ENCODE measurements around the gene MRPL48. TPM values are rescaled to one million over a fixed set of nuclear protein-coding genes. Genes with fewer than 3 reads are reported as not detected.

Gene MRPL48
- total and polyA plus RNA-seq, 12 donors = 25.1 to 44.4 (median 32.7) TPM

DNA sequence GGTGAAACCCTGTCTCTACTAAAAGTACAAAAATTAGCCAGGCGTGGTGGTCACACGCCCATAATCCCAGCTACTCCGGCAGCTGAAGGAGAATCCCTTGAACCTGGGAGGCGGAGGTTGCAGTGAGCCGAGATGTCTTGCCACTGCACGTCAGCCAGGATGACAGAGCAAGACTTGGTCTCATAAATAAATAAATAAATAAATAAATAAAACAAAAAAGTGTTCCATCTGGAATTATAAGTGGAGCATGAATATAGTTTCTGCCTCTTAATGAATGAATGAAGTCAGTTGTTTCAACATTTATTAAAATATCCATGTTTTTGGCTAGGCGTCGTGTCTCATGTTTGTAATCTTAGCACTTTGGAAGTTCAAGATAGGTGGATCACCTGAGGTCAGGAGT is 27.1 kb downstream of the MRPL48 start:
- H3K4me1 ChIP-seq = peaks cover 0 to 11% (median 0%) of the 10 kb centered on the region in 9 donors
- TF ChIP-seq, protein P1, sequence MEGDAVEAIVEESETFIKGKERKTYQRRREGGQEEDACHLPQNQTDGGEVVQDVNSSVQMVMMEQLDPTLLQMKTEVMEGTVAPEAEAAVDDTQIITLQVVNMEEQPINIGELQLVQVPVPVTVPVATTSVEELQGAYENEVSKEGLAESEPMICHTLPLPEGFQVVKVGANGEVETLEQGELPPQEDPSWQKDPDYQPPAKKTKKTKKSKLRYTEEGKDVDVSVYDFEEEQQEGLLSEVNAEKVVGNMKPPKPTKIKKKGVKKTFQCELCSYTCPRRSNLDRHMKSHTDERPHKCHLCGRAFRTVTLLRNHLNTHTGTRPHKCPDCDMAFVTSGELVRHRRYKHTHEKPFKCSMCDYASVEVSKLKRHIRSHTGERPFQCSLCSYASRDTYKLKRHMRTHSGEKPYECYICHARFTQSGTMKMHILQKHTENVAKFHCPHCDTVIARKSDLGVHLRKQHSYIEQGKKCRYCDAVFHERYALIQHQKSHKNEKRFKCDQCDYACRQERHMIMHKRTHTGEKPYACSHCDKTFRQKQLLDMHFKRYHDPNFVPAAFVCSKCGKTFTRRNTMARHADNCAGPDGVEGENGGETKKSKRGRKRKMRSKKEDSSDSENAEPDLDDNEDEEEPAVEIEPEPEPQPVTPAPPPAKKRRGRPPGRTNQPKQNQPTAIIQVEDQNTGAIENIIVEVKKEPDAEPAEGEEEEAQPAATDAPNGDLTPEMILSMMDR (IDR thresholded peaks at IDR 0.05) = no peak
- H3K4me3 ChIP-seq = no peak overlapping the region
- H3K9me3 ChIP-seq = no peaks in the 10 kb centered on the region
- no peak overlapping the region for H3K27ac ChIP-seq
- intact Hi-C loops (cut with DNase I) = no loop called here
- 97% methylated on average over 8 of the region's 8 CpGs for WGBS, 2 donors
- no peaks in the 10 kb centered on the region for H3K27me3 ChIP-seq
- ATAC-seq (no peak), DNase-seq (no peak)
- H3K36me3 ChIP-seq = peaks cover 0 to 4% (median 0%) of the 10 kb centered on the region in 9 donors

DNA sequence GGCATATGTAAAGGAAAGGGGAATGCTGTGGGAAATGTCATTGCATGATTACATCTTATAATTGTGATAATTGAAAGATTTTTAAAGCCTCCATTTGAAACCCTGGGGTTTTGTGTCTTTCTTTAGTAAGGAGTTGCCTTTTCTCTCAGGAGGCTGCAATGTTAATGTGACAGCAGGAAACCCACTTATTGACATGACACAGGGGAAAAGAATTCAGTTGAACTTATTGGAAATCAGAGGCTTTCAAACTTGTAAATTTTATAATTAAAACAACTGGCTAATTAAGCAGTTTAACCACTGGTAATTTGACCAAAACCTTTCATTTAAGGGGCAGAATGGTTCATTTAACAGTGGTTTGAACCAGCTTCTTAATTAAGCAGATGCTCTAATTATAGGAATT is 31.2 kb downstream of the MRPL48 start:
- Histone ChIP-seq H3K36me3 (peaks cover 0 to 10% (median 0%) of the 10 kb centered on the region in 9 donors), H3K27me3 (no peaks in the 10 kb centered on the region), H3K4me3 (no peak overlapping the region), H3K27ac (no peak overlapping the region), H3K4me1 (peaks cover 0 to 11% (median 0%) of the 10 kb centered on the region in 9 donors), H3K9me3 (no peaks in the 10 kb centered on the region)
- intact Hi-C loops (cut with DNase I) = no loop called here
- no peak for ATAC-seq
- TF ChIP-seq, protein P1 (IDR thresholded peaks at IDR 0.05) = no peak
- no peak for DNase-seq

DNA sequence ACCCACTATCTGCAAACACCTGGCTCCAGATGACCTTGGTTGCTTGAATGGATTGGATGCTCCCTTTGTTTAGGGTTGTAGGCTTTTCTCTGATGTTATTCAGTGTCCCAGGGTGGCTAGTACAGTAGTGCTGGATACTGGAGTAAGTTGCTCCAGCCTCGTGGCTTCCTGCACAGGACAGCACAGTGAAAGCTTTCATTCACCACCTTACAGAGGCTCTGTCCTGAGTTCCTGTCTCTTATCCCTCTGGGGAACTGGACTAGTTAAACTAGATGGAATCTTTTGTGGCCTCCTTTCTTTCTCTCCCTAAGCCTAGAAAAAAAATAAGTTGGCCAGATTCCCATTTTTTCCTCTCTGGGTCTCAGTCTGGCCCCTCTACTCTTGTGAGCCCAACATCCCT is 42.6 kb downstream of the MRPL48 start:
- 67 to 80% methylated on average over 1 of the region's 1 CpG for WGBS, 2 donors
- H3K36me3 ChIP-seq = peaks cover 0 to 80% (median 16%) of the 10 kb centered on the region in 9 donors
- intact Hi-C loops (cut with DNase I) = no loop called here
- TF ChIP-seq, protein P1 (IDR thresholded peaks at IDR 0.05) = no peak
- no peak overlapping the region for H3K27ac ChIP-seq
- H3K4me3 ChIP-seq = no peak overlapping the region
- DNase-seq (no peak), ATAC-seq (no peak)
- H3K9me3 ChIP-seq = no peaks in the 10 kb centered on the region
- no peaks in the 10 kb centered on the region for H3K4me1 ChIP-seq
- no peaks in the 10 kb centered on the region for H3K27me3 ChIP-seq

DNA sequence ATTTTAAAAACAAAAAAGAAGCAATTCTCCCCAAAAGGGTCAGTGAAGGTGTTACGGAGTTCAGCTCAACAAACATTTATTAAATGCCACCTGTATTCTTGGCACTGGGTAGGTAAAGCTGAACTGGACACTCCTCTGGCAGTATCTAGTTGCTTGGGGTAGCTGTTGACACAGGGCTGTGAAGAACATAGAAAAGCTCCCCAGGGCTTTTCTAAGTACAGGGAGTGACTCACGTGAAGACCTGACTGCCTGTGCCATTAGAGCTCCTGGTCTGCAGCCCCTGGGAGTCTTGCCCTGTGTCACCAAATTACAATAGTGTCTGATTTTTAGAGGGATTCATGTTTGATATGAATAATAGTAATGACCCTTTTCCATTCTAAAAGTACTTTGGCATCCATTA is 45.4 kb downstream of the MRPL48 start:
- TF ChIP-seq, protein P1 (IDR thresholded peaks at IDR 0.05) = no peak
- H3K4me1 ChIP-seq = peaks cover 0 to under 1% (median 0%) of the 10 kb centered on the region in 9 donors
- no peaks in the 10 kb centered on the region for H3K27me3 ChIP-seq
- H3K27ac ChIP-seq = no peak overlapping the region
- peaks cover 0 to 66% (median 13%) of the 10 kb centered on the region in 9 donors for H3K36me3 ChIP-seq
- no peak for ATAC-seq
- WGBS, 2 donors = 82 to 83% methylated on average over 2 of the region's 2 CpGs
- no peak for DNase-seq
- no peak overlapping the region for H3K4me3 ChIP-seq
- intact Hi-C loops (cut with DNase I) = no loop called here
- H3K9me3 ChIP-seq = no peaks in the 10 kb centered on the region
